HG03439 (cell line): ENCODE measurements around the gene GPR3.
"Not testable (repeated sequence)": the region's sequence is repeated elsewhere in the genome, so short reads cannot be mapped to it uniquely, and the experiment has no call there.

Experiments
- ATAC-seq: cut with Tn5 transposase; IDR thresholded peaks from one replicate; pipeline ENCODE4 v1.9.1; 2021; ENCODE audit warnings: mild to moderate bottlenecking, moderate library complexity; ENCODE audit not compliant: unreplicated experiment

Gene GPR3

GRCh38 chr1:27398405-27399149 lies 6.2 kb downstream of the GPR3 start:
- no peak for ATAC-seq

GRCh38 chr1:27399251-27400025 lies 7.0 kb downstream of the GPR3 start:
- no peak for ATAC-seq

GRCh38 chr1:27400082-27400962 lies 7.9 kb downstream of the GPR3 start:
- no peak for ATAC-seq

- ATAC-seq: no peak
Measured at GRCh38 chr1:27400963-27401341, 8.5 kb downstream of the GPR3 start.

- no peak for ATAC-seq
Measured at GRCh38 chr1:27402349-27402754, 9.9 kb downstream of the GPR3 start.

GRCh38 chr1:27403065-27403726 lies 10.8 kb downstream of the GPR3 start:
- ATAC-seq: no peak

GRCh38 chr1:27403931-27404330 lies 11.5 kb downstream of the GPR3 start:
- no peak for ATAC-seq

- no peak for ATAC-seq
Measured at GRCh38 chr1:27405074-27405473, 12.7 kb downstream of the GPR3 start.

- ATAC-seq: not testable (repeated sequence)
Measured at GRCh38 chr1:27405598-27406361, 13.4 kb downstream of the GPR3 start.

GRCh38 chr1:27406362-27406680 lies 13.9 kb downstream of the GPR3 start:
- ATAC-seq: no peak

- ATAC-seq: not testable (repeated sequence)
Measured at GRCh38 chr1:27406791-27407190, 14.4 kb downstream of the GPR3 start.

- no peak for ATAC-seq
Measured at GRCh38 chr1:27408151-27408550, 15.7 kb downstream of the GPR3 start.

GRCh38 chr1:27409669-27410068 lies 17.2 kb downstream of the GPR3 start:
- no peak for ATAC-seq

- ATAC-seq: no peak
Measured at GRCh38 chr1:27410709-27411108, 18.3 kb downstream of the GPR3 start.

GRCh38 chr1:27412502-27412901 lies 20.1 kb downstream of the GPR3 start:
- no peak for ATAC-seq

- no peak for ATAC-seq
Measured at GRCh38 chr1:27413004-27413403, 20.6 kb downstream of the GPR3 start.

GRCh38 chr1:27414091-27414490 lies 21.7 kb downstream of the GPR3 start:
- no peak for ATAC-seq

- no peak for ATAC-seq
Measured at GRCh38 chr1:27416387-27417111, 24.1 kb downstream of the GPR3 start.

GRCh38 chr1:27417713-27418112 lies 25.3 kb downstream of the GPR3 start:
- ATAC-seq: no peak
